NCI-H187 treated with DMSO at 0.1 percent for 48 hours (cell line): ENCODE measurements around the gene SLC46A2.
A peak's percentile ranks its signal among the peaks of the same experiment; 100 is the strongest.

ENCODE experiments used
- DNase-seq: peaks from one replicate; lab custom pipeline; 2025; lab: John Stamatoyannopoulos, UW

SLC46A2 gene

DNA sequence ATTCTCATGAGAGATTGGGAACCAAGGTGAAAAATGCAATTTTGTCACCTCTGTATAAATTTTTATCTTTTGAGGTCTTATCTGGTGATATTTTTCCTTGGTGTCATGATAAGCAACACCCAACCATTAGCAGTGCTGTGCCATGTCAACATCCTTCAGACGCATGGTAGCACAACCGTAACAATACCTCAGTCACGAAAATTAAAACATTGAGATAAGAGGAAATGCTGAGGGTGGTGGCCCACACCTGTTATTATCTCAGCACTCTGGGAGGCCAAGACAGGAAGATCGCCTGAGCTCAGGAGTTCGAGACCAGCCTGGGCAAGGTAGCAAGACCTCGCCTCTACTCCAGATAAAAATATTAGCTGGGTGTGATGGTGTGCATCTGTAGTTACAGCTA is 32.7 kb downstream of the SLC46A2 start:
- DNase-seq, result no peak

- no peak for DNase-seq
Observed at GRCh38 chr9:112856843-112857242, 33.8 kb downstream of the SLC46A2 start.

DNA sequence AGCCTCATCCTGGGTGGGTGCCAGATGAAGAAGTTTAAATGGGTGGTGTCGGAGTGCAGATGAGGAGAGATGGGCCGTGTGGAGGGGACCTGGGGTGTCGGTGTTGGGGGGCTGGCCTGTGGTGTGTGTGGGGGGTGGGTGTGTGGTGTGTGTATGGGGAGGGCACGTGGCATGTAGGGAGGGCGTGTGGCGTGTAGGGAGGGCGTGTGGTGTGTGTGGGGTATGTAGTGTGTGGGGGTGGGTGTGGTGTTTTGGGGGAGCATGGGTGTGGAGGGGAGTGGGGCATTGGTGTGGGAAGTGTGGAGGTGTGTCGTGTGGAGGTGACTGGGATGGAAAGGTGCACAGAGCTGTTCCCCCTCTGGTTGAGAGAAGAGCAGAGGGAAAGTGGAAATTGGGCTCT is 34.5 kb downstream of the SLC46A2 start:
- no peak for DNase-seq

DNA sequence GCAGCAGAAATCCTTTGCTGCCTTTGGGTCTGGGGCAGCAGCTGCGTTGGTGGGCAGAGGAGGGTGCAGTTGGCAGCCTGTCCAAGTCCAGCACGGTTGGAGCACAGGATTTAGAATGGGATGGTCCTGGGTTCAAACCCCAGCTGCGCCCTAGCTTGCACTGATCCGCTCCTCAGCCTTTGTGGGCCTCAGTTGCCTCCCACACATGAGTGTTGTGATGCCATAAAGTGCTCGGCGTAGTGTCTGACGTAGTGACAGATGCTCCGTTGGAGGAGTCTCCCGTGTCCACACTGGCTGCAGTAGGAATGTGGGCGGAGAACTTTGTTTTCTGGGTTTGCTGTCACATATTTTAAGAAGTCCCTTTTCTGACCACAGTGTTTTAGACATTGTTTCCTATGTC is 36.0 kb downstream of the SLC46A2 start:
- DNase-seq, result no peak

DNA sequence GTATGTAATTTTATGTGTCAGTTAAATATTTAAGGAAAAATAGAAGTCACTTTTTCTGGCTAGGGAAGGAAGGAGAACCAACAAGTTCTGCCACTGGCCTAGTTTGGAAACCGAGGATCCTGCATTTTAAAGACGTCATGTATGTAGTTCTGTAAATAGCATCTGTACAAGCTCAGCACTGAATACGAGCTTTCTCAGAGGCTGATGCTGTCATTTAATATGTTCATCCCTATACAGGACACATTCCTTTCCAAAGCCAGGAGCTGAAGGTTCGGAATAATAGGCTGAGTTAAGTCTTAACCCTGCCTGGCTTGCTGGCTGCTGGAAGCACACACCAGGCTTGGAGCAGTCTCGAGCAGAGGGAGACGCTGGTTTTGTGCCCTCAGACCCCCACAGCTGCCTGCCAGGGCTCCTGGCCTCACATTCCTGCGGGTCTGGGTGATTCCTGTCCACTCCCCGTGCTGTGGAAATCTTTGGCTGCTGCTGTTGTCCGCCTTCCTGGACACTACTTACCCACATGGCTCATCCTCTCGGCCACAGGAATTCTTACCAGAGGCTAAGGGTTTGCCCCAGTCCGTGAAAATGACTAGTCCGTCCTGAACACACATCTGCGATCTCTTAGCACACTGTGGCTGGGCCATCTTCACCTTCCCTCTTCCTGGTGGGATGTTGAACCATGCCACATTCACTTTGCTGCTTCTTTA is 36.6 kb downstream of the SLC46A2 start:
- DNase-seq, result no peak

DNA sequence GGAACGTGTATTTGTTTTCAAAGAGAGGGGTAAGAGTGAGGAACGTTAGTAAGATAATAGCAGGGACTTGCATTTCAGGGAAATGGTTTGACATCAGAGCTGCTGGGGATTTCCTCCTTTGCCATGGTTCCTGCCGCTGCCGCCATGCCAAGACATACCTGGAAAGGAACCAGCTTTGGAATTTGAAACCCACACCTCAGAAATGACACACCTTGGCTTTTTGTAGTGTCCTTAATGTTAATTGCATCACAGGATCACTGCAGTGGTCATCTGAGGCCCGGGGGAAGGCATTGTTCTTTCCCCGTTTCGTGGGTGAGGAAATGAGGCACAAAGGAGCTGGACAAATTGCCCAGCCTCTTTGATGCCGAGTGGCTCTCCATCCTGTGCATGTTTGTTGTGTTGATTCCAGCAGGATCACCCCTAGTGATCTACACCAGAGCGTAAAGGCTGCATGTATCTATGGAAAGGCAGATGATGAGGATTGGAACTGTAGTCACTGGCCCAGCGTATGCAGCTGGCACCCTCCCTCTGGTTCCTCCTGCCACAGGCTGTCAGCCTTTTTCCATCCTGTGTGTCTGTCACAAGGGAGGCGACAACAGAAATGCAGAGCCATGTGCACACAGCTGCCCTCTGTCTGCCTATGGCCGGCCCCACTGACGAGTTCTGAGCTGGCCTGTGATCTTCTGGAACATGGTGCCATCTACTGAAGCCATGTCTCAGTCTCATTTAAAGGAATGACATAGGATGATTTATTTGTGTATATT is 37.8 kb downstream of the SLC46A2 start:
- no peak for DNase-seq

DNA sequence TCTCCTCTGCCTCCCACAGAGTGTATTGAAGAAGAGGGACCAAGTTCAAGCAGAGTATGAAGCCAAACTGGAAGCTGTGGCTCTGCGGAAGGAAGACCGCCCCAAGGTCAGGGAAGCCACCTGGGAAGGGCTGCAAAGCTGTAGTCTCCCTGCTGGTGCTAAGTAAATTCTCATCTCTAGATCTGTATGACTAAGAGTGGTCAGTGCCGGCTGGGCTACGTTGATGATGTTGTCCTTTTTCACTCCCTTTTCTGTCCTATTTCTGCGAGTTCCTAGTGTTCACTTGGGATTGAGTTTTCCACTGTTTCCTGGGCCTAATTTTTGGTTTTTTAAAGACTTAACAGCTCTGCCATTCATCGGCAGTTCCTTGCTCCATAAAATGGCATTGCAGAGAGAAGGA is 39.8 kb downstream of the SLC46A2 start:
- no peak for DNase-seq

DNA sequence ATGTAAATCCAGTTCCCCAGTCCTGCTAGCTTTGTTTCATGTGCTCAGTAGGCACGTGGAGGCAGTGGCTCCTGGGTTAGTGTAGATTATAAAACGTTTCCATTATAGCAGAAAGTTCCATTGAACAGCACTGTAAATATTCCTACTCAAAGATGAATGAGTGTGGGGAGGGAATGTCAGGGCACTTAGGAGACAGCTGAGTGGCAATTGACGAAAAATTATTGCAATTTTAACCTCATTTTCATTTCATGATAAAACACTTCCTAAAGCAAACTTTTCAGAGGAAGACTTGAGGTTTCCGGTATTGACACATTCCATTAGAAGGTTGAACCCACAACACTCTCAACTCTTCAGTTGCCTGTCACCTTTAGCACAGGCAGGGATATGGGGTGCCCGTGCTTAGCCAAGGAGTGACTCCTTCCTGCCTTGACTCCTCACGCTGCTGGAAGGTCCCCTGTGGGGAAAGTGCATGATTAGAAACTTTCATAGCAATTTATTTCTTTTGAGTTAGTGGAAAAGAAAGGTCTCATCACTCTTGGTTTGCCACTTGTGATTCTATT is 41.2 kb downstream of the SLC46A2 start:
- DNase-seq, result no peak

DNA sequence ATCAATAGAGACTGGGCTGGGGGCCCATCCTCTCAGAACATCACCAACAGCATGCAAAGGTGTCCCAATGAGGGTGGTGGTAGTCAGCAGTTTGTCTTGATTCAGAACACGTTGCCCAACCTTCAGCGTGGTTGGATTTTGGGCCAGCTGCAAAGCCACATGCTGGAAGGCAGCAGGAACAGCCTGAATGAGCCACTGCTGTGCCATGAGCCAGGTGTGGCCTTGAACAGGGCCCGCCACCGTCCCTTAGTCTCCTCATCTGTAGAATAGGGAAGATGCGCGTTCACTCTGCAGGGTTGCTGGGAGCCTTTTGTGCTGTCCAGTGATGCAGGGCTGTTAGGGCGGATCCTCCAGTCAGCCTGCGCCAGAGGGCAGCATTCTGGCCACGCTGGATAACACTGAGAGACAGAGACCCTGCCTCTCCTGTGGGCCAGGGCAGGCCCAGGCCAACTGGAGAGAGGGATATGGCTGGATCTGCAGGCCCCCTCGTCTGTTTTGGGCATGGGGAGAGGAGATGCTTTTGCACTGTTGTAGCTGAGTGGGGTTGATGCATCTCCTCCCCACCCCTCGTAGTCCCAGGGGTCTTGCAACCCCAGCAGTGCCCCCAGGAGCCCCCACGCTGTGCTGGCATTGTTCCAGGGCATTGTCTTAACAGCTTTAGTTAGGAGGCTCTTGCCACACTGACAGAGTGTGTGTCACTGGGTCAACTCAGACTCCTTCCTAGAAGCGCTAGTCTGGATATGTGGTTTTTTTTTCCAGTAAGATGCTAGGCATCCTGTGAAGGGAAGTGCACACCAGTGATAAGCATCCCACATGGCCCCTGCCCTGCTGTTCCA is 42.1 kb downstream of the SLC46A2 start:
- DNase-seq, result no peak

GRCh38 chr9:112846528-112847488 is 43.9 kb downstream of the SLC46A2 start:
- DNase-seq, result no peak

- DNase-seq, result no peak
Observed at GRCh38 chr9:112844771-112845542, 45.7 kb downstream of the SLC46A2 start.

DNA sequence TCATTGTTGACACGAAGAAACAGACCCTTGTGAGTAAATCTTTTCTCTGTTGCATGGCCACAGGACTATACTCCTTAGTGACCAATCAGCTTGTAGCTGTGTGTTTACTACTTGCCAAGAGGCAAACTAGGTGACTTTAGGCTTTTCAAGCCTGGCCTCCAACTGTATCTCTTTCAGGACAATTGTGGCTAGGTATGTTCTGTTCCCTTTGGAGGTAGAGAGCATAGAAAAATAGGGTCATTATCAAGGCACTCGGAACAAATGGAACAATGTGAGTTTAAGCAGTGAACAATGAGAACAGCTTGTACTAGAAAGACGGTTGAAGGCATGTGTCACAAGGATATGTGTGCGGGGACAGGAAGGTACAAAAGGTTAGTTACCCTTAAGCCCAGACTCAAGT is 48.1 kb downstream of the SLC46A2 start:
- DNase-seq, result no peak

DNA sequence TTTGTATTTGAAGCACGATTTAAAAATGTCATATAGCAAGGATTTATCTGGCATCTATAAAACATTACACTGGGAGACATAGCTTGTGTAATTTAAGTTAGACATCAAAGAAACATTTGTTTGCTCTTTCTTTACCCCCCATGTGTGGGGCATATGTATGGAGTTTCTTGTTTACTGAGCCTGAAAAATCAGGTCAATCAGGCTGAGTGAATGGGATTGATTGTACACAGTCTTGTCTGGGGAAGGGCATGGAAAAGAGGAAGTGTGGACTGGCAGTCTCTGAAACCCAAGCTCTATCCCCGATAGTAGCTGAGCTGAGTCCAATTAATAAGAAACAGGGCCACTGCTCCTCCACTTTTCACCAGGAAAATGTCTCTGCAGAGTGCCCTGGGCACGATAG is 49.4 kb downstream of the SLC46A2 start:
- DNase-seq, result no peak

- no peak for DNase-seq
Observed at GRCh38 chr9:112839331-112839730, 51.3 kb downstream of the SLC46A2 start.

DNA sequence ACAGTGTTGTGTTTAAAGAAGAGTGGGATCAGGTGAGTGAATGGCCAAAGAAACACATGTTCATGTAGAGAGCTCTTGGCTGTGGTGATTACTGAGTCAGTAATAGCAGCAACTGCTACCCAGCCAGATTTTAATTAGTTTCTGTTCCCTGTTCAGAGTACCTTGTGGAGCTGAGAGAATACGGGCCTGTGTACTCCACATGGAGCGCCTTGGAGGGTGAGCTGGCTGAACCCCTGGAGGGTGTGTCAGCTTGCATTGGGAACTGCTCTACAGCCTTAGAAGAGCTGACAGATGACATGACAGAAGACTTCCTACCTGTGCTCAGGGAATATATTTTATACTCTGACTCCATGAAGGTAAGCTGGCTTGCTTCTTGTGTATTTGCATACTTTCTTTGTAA is 52.3 kb downstream of the SLC46A2 start:
- DNase-seq, result no peak

- peak; percentile 6 for DNase-seq
Observed at GRCh38 chr9:112836394-112836793, 54.3 kb downstream of the SLC46A2 start.

DNA sequence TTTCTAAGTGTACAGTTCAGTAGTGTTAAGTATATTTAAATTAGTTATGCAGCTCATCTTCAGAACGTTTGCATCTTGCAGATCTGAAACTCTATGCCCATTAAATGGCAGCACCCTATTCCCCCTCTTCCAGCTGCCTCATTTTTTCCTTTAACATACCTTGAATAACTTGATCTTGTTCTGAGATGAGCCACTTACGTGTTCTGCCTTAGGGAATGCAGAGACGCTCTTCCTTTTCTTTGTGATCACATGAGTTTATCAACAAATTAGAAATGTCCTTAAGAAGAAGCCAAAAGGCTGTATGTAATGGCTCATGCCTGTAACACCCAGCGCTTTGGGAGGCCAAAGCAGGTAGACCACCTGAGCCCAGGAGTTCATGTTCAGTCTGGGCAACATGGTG is 57.6 kb downstream of the SLC46A2 start:
- DNase-seq, result no peak

DNA sequence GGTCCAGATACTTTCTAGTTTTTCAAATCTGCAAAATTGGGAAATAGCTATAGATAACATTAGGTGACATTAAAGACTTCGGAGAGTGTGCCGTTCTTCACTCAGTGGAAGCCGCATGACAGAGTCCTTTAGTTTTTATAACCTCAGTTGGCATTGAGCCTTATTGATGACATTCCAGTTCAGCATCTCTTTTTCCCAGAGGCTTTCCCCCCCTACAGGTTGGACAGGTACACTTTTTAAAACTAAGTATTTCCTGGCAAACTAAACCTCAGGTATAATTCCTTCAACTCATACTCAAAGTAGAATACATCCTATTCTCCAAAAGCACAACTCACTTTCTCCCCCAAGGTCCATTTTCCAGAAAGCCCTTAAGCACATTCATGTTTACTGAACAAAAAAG is 58.7 kb downstream of the SLC46A2 start:
- DNase-seq, result no peak

- DNase-seq, result peak; percentile 41
Observed at GRCh38 chr9:112831281-112831851, 59.3 kb downstream of the SLC46A2 start.
